Loucy (cell line): Measurements from ENCODE around the gene GRIK2.
"Not testable (repeated sequence)": the region's sequence is repeated elsewhere in the genome, so short reads cannot be mapped to it uniquely, and the experiment has no call there.

ENCODE experiments used
- H2AFZ ChIP-seq: fragments of 200-600 bp; sonication (generic); 2 replicates; pipeline ENCODE4 v1.6.0; 2016; ENCODE audit warnings: antibody characterized with exemption, mild to moderate bottlenecking, low read length, moderate library complexity
- H3F3A ChIP-seq: fragments of 200-600 bp; 2 replicates; pipeline ENCODE4 v1.6.0; 2016; ENCODE audit warnings: antibody characterized with exemption, low read depth, mild to moderate bottlenecking
- H3K27me3 ChIP-seq: fragments of 200-600 bp; sonication (generic); 2 replicates; pipeline ENCODE4 v1.6.1; 2014; ENCODE audit warnings: low read length, mild to moderate bottlenecking; ENCODE audit not compliant: insufficient read depth, poor library complexity, severe bottlenecking
- H3K36me3 ChIP-seq: fragments of 200-600 bp; sonication (generic); 2 replicates; pipeline ENCODE4 v1.6.1; 2016; ENCODE audit warnings: low read length; ENCODE audit not compliant: insufficient read depth
- H3K4me1 ChIP-seq: fragments of 200-600 bp; sonication (generic); 2 replicates; pipeline ENCODE4 v1.5.1; 2014; ENCODE audit warnings: low read length, mild to moderate bottlenecking; ENCODE audit not compliant: insufficient read depth, poor library complexity, severe bottlenecking
- H3K4me2 ChIP-seq: fragments of 200-600 bp; sonication (generic); 2 replicates; pipeline ENCODE4 v1.6.0; 2014; ENCODE audit warnings: antibody characterized with exemption, low read length, low read depth, mild to moderate bottlenecking; ENCODE audit not compliant: poor library complexity, severe bottlenecking
- H3K4me3 ChIP-seq: fragments of 200-600 bp; sonication (generic); 2 replicates; pipeline ENCODE4 v1.5.1; 2014; ENCODE audit warnings: low read length, mild to moderate bottlenecking, mixed read lengths; ENCODE audit not compliant: poor library complexity, severe bottlenecking
- H3K79me2 ChIP-seq: fragments of 200-600 bp; sonication (generic); 2 replicates; pipeline ENCODE4 v1.6.1; 2014; ENCODE audit warnings: low read length; ENCODE audit not compliant: insufficient read depth
- H3K9ac ChIP-seq: fragments of 200-600 bp; sonication (generic); 2 replicates; pipeline ENCODE4 v1.6.0; 2014; ENCODE audit warnings: mild to moderate bottlenecking, low read depth, low read length, moderate library complexity; ENCODE audit not compliant: poor library complexity, severe bottlenecking
- H3K9me2 ChIP-seq: fragments of 200-600 bp; sonication (generic); replicated peaks from 2 replicates; pipeline ENCODE4 v1.6.1; 2016; ENCODE audit warnings: low read depth, low read length, mixed read lengths
- H3K9me3 ChIP-seq: fragments of 200-600 bp; sonication (generic); 2 replicates; pipeline ENCODE4 v1.6.1; 2014; ENCODE audit warnings: mild to moderate bottlenecking, antibody characterized with exemption, low read length, low read depth; ENCODE audit not compliant: insufficient read depth
- H4K20me1 ChIP-seq: fragments of 200-600 bp; sonication (generic); 2 replicates; pipeline ENCODE4 v1.6.0; 2014; ENCODE audit warnings: antibody characterized with exemption, low read length, mild to moderate bottlenecking; ENCODE audit not compliant: insufficient read depth, poor library complexity, severe bottlenecking
- CTCF ChIP-seq: fragments of 200-600 bp; sonication (generic); conservative IDR thresholded peaks from 2 replicates; pipeline ENCODE4 v1.5.1; 2014; ENCODE audit warnings: mild to moderate bottlenecking, antibody characterized with exemption, low read length
- EZH2phosphoT487 ChIP-seq: fragments of 200-600 bp; IDR thresholded peaks from 2 replicates; pipeline ENCODE4 v1.6.1; 2018; ENCODE audit warnings: antibody characterized with exemption, mild to moderate bottlenecking, moderate library complexity, borderline replicate concordance

GRIK2 gene

GRCh38 chr6:102075539-102075938 lies 682.0 kb downstream of the GRIK2 start:
- Histone ChIP-seq H3K4me2 (no peak overlapping the region), H3K36me3 (no peaks in the 10 kb centered on the region), H3K4me1 (no peaks in the 10 kb centered on the region), H4K20me1 (no peaks in the 10 kb centered on the region), H3K9me3 (0 out of 2 replicates have a peak, but pooled peaks cover 3% of the 10 kb centered on the region), H3K79me2 (no peaks in the 10 kb centered on the region), H2AFZ (no peak overlapping the region), H3F3A (no peaks in the 10 kb centered on the region), H3K9ac (no peak overlapping the region), H3K4me3 (no peak overlapping the region), H3K9me2 (no peaks in the 10 kb centered on the region), H3K27me3 (no peaks in the 10 kb centered on the region)
- TF ChIP-seq CTCF (no peak), EZH2phosphoT487 (no peak)

DNA sequence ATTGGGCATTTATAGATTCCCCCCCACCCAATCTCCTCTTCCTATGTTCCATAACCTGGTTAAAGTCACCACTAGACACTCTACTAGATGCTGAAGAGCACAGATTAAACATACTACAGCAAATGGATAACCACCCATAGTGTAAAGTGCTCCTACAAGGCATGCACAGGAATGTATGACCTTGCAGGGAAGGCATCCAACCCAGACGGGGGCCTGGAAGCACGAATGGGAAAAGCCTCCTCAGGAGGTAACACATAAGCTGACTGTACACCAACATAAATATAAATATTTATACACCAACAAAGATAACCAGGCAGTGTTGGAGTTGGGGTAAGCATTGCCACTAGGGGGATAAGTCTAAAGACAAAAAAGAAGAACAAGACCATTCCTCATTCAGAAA lies 691.7 kb downstream of the GRIK2 start:
- no peaks in the 10 kb centered on the region for H3K79me2 ChIP-seq
- H3K4me2 ChIP-seq, result no peak overlapping the region
- H3K4me1 ChIP-seq, result no peaks in the 10 kb centered on the region
- no peak overlapping the region for H3K4me3 ChIP-seq
- H3K9ac ChIP-seq, result no peak overlapping the region
- H3K9me2 ChIP-seq, result no peaks in the 10 kb centered on the region
- H3K9me3 ChIP-seq, result no peaks in the 10 kb centered on the region
- H3K36me3 ChIP-seq, result no peaks in the 10 kb centered on the region
- no peaks in the 10 kb centered on the region for H3F3A ChIP-seq
- no peak for TF ChIP-seq CTCF
- TF ChIP-seq EZH2phosphoT487, result no peak
- H3K27me3 ChIP-seq, result no peaks in the 10 kb centered on the region
- H4K20me1 ChIP-seq, result no peaks in the 10 kb centered on the region
- H2AFZ ChIP-seq, result no peak overlapping the region

DNA sequence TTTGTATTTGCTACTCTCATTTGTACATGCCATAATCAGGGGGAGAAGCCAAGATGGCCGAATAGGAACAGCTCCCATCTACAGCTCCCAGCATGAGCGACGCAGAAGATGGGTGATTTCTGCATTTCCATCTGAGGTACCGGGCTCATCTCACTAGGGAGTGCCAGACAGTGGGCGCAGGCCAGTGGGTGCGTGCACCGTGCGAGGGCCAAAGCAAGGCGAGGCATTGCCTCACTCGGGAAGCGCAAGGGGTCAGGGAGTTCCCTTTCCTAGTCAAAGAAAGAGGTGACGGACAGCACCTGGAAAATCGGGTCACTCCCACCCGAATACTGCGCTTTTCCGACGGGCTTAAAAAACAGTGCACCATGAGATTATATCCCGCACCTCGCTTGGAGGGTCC lies 694.7 kb downstream of the GRIK2 start:
- H3K79me2 ChIP-seq, H2AFZ ChIP-seq, H3K9ac ChIP-seq, H3K9me3 ChIP-seq, H3K9me2 ChIP-seq, H3F3A ChIP-seq, H3K27me3 ChIP-seq, H3K36me3 ChIP-seq, H3K4me3 ChIP-seq, H3K4me1 ChIP-seq, H3K4me2 ChIP-seq, H4K20me1 ChIP-seq: not testable (repeated sequence)

DNA sequence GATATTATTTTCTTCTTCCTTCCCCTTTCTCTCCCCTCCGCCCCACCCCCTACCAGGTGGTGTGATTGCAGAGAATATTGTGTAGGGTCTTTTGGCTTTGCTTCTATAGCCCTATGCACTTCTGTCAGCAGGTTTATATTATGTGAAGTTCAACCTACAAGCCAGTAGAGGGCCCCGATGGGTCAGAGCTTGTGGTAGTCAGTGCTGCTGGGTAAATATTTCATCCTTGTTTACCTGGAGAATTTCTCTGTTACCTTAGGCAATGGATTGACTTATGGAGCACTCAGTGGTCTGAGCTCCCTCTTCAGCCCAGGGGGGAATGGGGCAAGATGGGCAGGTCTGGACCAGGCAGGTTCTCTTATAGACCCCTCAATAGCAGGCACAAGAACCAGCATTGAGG lies 720.9 kb downstream of the GRIK2 start:
- no peaks in the 10 kb centered on the region for H3K27me3 ChIP-seq

More for the DNA sequence above, 720.9 kb downstream of the GRIK2 start:
- Histone ChIP-seq H3F3A (no peaks in the 10 kb centered on the region), H3K9ac (no peak overlapping the region), H3K4me2 (no peak overlapping the region), H3K4me3 (no peak overlapping the region), H3K36me3 (no peaks in the 10 kb centered on the region), H3K79me2 (no peaks in the 10 kb centered on the region), H3K9me3 (no peaks in the 10 kb centered on the region), H3K4me1 (no peaks in the 10 kb centered on the region), H4K20me1 (no peaks in the 10 kb centered on the region), H2AFZ (no peak overlapping the region), H3K9me2 (no peaks in the 10 kb centered on the region)
- TF ChIP-seq CTCF (peak; percentile 59), EZH2phosphoT487 (no peak)
